ENCODE results near the gene AKR7A3.

Gene AKR7A3

GRCh38 chr1:19325958-19326747, 37.6 kb upstream of the AKR7A3 start:
- no peak overlapping the region for H3K4me3 Mint-ChIP-seq
- no peak overlapping the region for H3K27ac Mint-ChIP-seq
- H3K36me3 Mint-ChIP-seq (ENCODE audit: low read depth): no peaks in the 10 kb centered on the region
- no peaks in the 10 kb centered on the region for H3K9me3 Mint-ChIP-seq
- H3K27me3 Mint-ChIP-seq (ENCODE audit: low read depth): no peaks in the 10 kb centered on the region
- no peaks in the 10 kb centered on the region for H3K4me1 Mint-ChIP-seq (ENCODE audit: low read depth)

- Mint-ChIP-seq H3K4me1 (ENCODE audit: low read depth) (no peaks in the 10 kb centered on the region), H3K4me3 (no peak overlapping the region), H3K36me3 (ENCODE audit: low read depth) (no peaks in the 10 kb centered on the region), H3K27me3 (ENCODE audit: low read depth) (no peaks in the 10 kb centered on the region), H3K27ac (no peak overlapping the region), H3K9me3 (no peaks in the 10 kb centered on the region)
Observed at GRCh38 chr1:19325368-19325957, 36.9 kb upstream of the AKR7A3 start.

- H3K4me1 Mint-ChIP-seq (ENCODE audit: low read depth): no peaks in the 10 kb centered on the region
- H3K27me3 Mint-ChIP-seq (ENCODE audit: low read depth): no peaks in the 10 kb centered on the region
- H3K4me3 Mint-ChIP-seq: no peak overlapping the region
- no peaks in the 10 kb centered on the region for H3K9me3 Mint-ChIP-seq
- no peak overlapping the region for H3K27ac Mint-ChIP-seq
- no peaks in the 10 kb centered on the region for H3K36me3 Mint-ChIP-seq (ENCODE audit: low read depth)
Observed at GRCh38 chr1:19324665-19324990, 36.1 kb upstream of the AKR7A3 start.

- H3K4me1 Mint-ChIP-seq (ENCODE audit: low read depth): no peaks in the 10 kb centered on the region
- no peaks in the 10 kb centered on the region for H3K36me3 Mint-ChIP-seq (ENCODE audit: low read depth)
- no peak overlapping the region for H3K4me3 Mint-ChIP-seq
- H3K27ac Mint-ChIP-seq: no peak overlapping the region
- no peaks in the 10 kb centered on the region for H3K9me3 Mint-ChIP-seq
- no peaks in the 10 kb centered on the region for H3K27me3 Mint-ChIP-seq (ENCODE audit: low read depth)
Observed at GRCh38 chr1:19323987-19324664, 35.6 kb upstream of the AKR7A3 start.

- H3K4me3 Mint-ChIP-seq: no peak overlapping the region
- no peaks in the 10 kb centered on the region for H3K27me3 Mint-ChIP-seq (ENCODE audit: low read depth)
- H3K27ac Mint-ChIP-seq: no peak overlapping the region
- no peaks in the 10 kb centered on the region for H3K9me3 Mint-ChIP-seq
- no peaks in the 10 kb centered on the region for H3K36me3 Mint-ChIP-seq (ENCODE audit: low read depth)
- no peaks in the 10 kb centered on the region for H3K4me1 Mint-ChIP-seq (ENCODE audit: low read depth)
Observed at GRCh38 chr1:19322481-19322880, 33.9 kb upstream of the AKR7A3 start.

- Mint-ChIP-seq H3K27ac (no peak overlapping the region), H3K4me3 (no peak overlapping the region), H3K27me3 (ENCODE audit: low read depth) (no peaks in the 10 kb centered on the region), H3K9me3 (no peaks in the 10 kb centered on the region), H3K4me1 (ENCODE audit: low read depth) (peaks cover 2% of the 10 kb centered on the region), H3K36me3 (ENCODE audit: low read depth) (no peaks in the 10 kb centered on the region)
Observed at GRCh38 chr1:19321071-19321470, 32.5 kb upstream of the AKR7A3 start.

- no peaks in the 10 kb centered on the region for H3K36me3 Mint-ChIP-seq (ENCODE audit: low read depth)
- no peak overlapping the region for H3K4me3 Mint-ChIP-seq
- no peak overlapping the region for H3K27ac Mint-ChIP-seq
- H3K4me1 Mint-ChIP-seq (ENCODE audit: low read depth): peaks cover 9% of the 10 kb centered on the region
- no peaks in the 10 kb centered on the region for H3K9me3 Mint-ChIP-seq
- H3K27me3 Mint-ChIP-seq (ENCODE audit: low read depth): no peaks in the 10 kb centered on the region
Observed at GRCh38 chr1:19319196-19319595, 30.6 kb upstream of the AKR7A3 start.

- Mint-ChIP-seq H3K27me3 (ENCODE audit: low read depth) (no peaks in the 10 kb centered on the region), H3K27ac (no peak overlapping the region), H3K4me1 (ENCODE audit: low read depth) (peaks cover 22% of the 10 kb centered on the region), H3K36me3 (ENCODE audit: low read depth) (no peaks in the 10 kb centered on the region), H3K9me3 (no peaks in the 10 kb centered on the region), H3K4me3 (no peak overlapping the region)
Observed at GRCh38 chr1:19317126-19317910, 28.7 kb upstream of the AKR7A3 start.

GRCh38 chr1:19315378-19316198, 27.0 kb upstream of the AKR7A3 start:
- Mint-ChIP-seq H3K4me1 (ENCODE audit: low read depth) (peaks cover 29% of the 10 kb centered on the region), H3K9me3 (no peaks in the 10 kb centered on the region), H3K36me3 (ENCODE audit: low read depth) (no peaks in the 10 kb centered on the region), H3K4me3 (peak overlapping the region; percentile 14), H3K27me3 (ENCODE audit: low read depth) (no peaks in the 10 kb centered on the region), H3K27ac (no peak overlapping the region)

- Mint-ChIP-seq H3K4me3 (peak overlapping the region; percentile 72), H3K9me3 (no peaks in the 10 kb centered on the region), H3K27me3 (ENCODE audit: low read depth) (no peaks in the 10 kb centered on the region), H3K36me3 (ENCODE audit: low read depth) (peaks cover under 1% of the 10 kb centered on the region), H3K27ac (no peak overlapping the region), H3K4me1 (ENCODE audit: low read depth) (peaks cover 29% of the 10 kb centered on the region)
Observed at GRCh38 chr1:19313961-19314882, 25.7 kb upstream of the AKR7A3 start.

GRCh38 chr1:19313636-19313959, 25.0 kb upstream of the AKR7A3 start:
- H3K9me3 Mint-ChIP-seq: no peaks in the 10 kb centered on the region
- peaks cover 34% of the 10 kb centered on the region for H3K4me1 Mint-ChIP-seq (ENCODE audit: low read depth)
- H3K36me3 Mint-ChIP-seq (ENCODE audit: low read depth): peaks cover 6% of the 10 kb centered on the region
- no peaks in the 10 kb centered on the region for H3K27me3 Mint-ChIP-seq (ENCODE audit: low read depth)
- H3K4me3 Mint-ChIP-seq: peak overlapping the region; percentile 72
- H3K27ac Mint-ChIP-seq: no peak overlapping the region

- Mint-ChIP-seq H3K4me3 (peak overlapping the region; percentile 72), H3K27me3 (ENCODE audit: low read depth) (no peaks in the 10 kb centered on the region), H3K9me3 (no peaks in the 10 kb centered on the region), H3K36me3 (ENCODE audit: low read depth) (peaks cover 7% of the 10 kb centered on the region), H3K4me1 (ENCODE audit: low read depth) (peaks cover 34% of the 10 kb centered on the region), H3K27ac (peak overlapping the region; percentile 68)
Observed at GRCh38 chr1:19312782-19313635, 24.4 kb upstream of the AKR7A3 start.

Data from T-helper 1 cell treated with Interleukin-12 subunit alpha and Interleukin-12 subunit beta and Interleukin-4 antibody, amounts not matched to agents 30 μg/mL and 1 μg/mL, for 36 hours (primary cell).